ENCODE results near the gene IER2. TPM values are rescaled to one million over a fixed set of nuclear protein-coding genes. Genes with fewer than 3 reads are reported as not detected.

Gene IER2
- total RNA-seq, 1 experiment from 2014 or later = 164 TPM

GRCh38 chr19:13101590-13102415 is 48.4 kb upstream of the IER2 start:
- H3K36me3 ChIP-seq (ENCODE audit: insufficient read depth, low read length, poor library complexity, severe bottlenecking) = no peaks in the 10 kb centered on the region
- ChIA-PET CTCF (no interaction called here), POLR2A (ENCODE audit: low non-redundant PET) (interaction anchor here (0.6 kb wide), 1 partner anchor 128 kb away, joined by 4 read pairs; no protein-coding TSS in a partner anchor)
- peaks cover 4% of the 10 kb centered on the region for H3K4me1 ChIP-seq (ENCODE audit: insufficient read depth, low read length, poor library complexity, severe bottlenecking)
- TF ChIP-seq EZH2 (IDR thresholded peaks at IDR 0.05; ENCODE audit: borderline replicate concordance, low read depth, low read length, poor library complexity, severe bottlenecking) (no peak), CTCF (conservative IDR thresholded peaks at IDR 0.05; ENCODE audit: low read depth, low read length) (no peak)
- no peaks in the 10 kb centered on the region for H3K9me3 ChIP-seq (ENCODE audit: low read depth, low read length, poor library complexity, severe bottlenecking)
- intact Hi-C loops (cut with micrococcal nuclease; ENCODE audit: unreplicated experiment) = no loop called here
- no peaks in the 10 kb centered on the region for H3K27me3 ChIP-seq (replicated peaks; ENCODE audit: insufficient read depth, low read depth, low read length, poor library complexity)
- no peak overlapping the region for H3K27ac ChIP-seq (ENCODE audit: low read depth, low read length, poor library complexity, severe bottlenecking)
- BruUV-seq (replicated peaks) = no TSS peak
- no peak for DNase-seq (ENCODE audit: low spot score)
- no peak overlapping the region for H3K4me3 ChIP-seq (ENCODE audit: low read depth, low read length, poor library complexity, severe bottlenecking)

GRCh38 chr19:13102416-13102665 is 47.9 kb upstream of the IER2 start:
- POLR2A ChIA-PET (ENCODE audit: low non-redundant PET) = no interaction called here
- Histone ChIP-seq H3K4me3 (ENCODE audit: low read depth, low read length, poor library complexity, severe bottlenecking) (no peak overlapping the region), H3K27ac (ENCODE audit: low read depth, low read length, poor library complexity, severe bottlenecking) (no peak overlapping the region), H3K4me1 (ENCODE audit: insufficient read depth, low read length, poor library complexity, severe bottlenecking) (peaks cover 4% of the 10 kb centered on the region), H3K9me3 (ENCODE audit: low read depth, low read length, poor library complexity, severe bottlenecking) (no peaks in the 10 kb centered on the region), H3K36me3 (ENCODE audit: insufficient read depth, low read length, poor library complexity, severe bottlenecking) (peaks cover 2% of the 10 kb centered on the region), H3K27me3 (replicated peaks; ENCODE audit: insufficient read depth, low read depth, low read length, poor library complexity) (no peaks in the 10 kb centered on the region)
- CTCF ChIA-PET = no interaction called here
- DNase-seq (ENCODE audit: low spot score) = no peak
- BruUV-seq (replicated peaks) = no TSS peak
- intact Hi-C loops (cut with micrococcal nuclease; ENCODE audit: unreplicated experiment) = no loop called here
- TF ChIP-seq EZH2 (IDR thresholded peaks at IDR 0.05; ENCODE audit: borderline replicate concordance, low read depth, low read length, poor library complexity, severe bottlenecking) = no peak
- TF ChIP-seq CTCF (conservative IDR thresholded peaks at IDR 0.05; ENCODE audit: low read depth, low read length) = no peak

- no peak within 1 kb of the TSS for H3K27ac ChIP-seq (ENCODE audit: low read depth, low read length, poor library complexity, severe bottlenecking)
- H3K4me1 ChIP-seq (ENCODE audit: insufficient read depth, low read length, poor library complexity, severe bottlenecking) = peaks cover 4% of the 10 kb centered on the region
- H3K36me3 ChIP-seq (ENCODE audit: insufficient read depth, low read length, poor library complexity, severe bottlenecking) = peaks cover 5% of the 10 kb centered on the region
- no peaks in the 10 kb centered on the region for H3K27me3 ChIP-seq (replicated peaks; ENCODE audit: insufficient read depth, low read depth, low read length, poor library complexity)
- H3K9me3 ChIP-seq (ENCODE audit: low read depth, low read length, poor library complexity, severe bottlenecking) = no peaks in the 10 kb centered on the region
- BruUV-seq (replicated peaks) = no TSS peak
- POLR2A ChIA-PET (ENCODE audit: low non-redundant PET) = no interaction called here
- CTCF ChIA-PET = no interaction called here
- no peak for DNase-seq (ENCODE audit: low spot score)
- no peak for TF ChIP-seq EZH2 (IDR thresholded peaks at IDR 0.05; ENCODE audit: borderline replicate concordance, low read depth, low read length, poor library complexity, severe bottlenecking)
- TF ChIP-seq CTCF (conservative IDR thresholded peaks at IDR 0.05; ENCODE audit: low read depth, low read length) = no peak
- intact Hi-C loops (cut with micrococcal nuclease; ENCODE audit: unreplicated experiment) = no loop called here
- H3K4me3 ChIP-seq (ENCODE audit: low read depth, low read length, poor library complexity, severe bottlenecking) = no peak within 1 kb of the TSS
These were observed 47.3 kb upstream of the IER2 start, which contains the start of gene LYL1 for GRCh38 chr19:13102666-13103580. TSS of gene LYL1 (minus strand) at chr19:13102858. CDS start at chr19:13101171, 1,687 bp downstream.
